Kidney (tissue), 14 donors: ENCODE results near the gene LATS2. TPM values are rescaled to one million over a fixed set of nuclear protein-coding genes. Genes with fewer than 3 reads are reported as not detected.
"Not testable (repeated sequence)": the region's sequence is repeated elsewhere in the genome, so short reads cannot be mapped to it uniquely, and the experiment has no call there.

Experiments
- DNase-seq, 5 donors: peaks; one replicate each; pipeline ENCODE4 v3.0.0-alpha.2; 2013 to 2020
- FAIRE-seq: peaks from 2 replicates; lab custom pipeline; 2012; peaks lifted over from hg19 to GRCh38; lab: Jason Lieb, UNC
- H3K27ac ChIP-seq, 2 donors: one replicate each; pipeline ENCODE4 v1.7.0; 2013; ENCODE audit warnings: low read depth in 2 of 2, low read length in 2 of 2, inconsistent platforms in 1 of 2
- H3K27me3 ChIP-seq: one replicate; pipeline ENCODE4 v1.7.1; 2013; ENCODE audit warnings: low read length, inconsistent platforms; ENCODE audit not compliant: control insufficient read depth, insufficient read depth
- H3K36me3 ChIP-seq, 3 donors: one replicate each; pipeline versions ENCODE4 v1.7.0 to v1.7.1; 2013; ENCODE audit warnings: low read length in 3 of 3, control low read depth in 1 of 3, inconsistent platforms in 1 of 3; ENCODE audit not compliant: insufficient read depth in 3 of 3, control insufficient read depth in 2 of 3
- H3K4me1 ChIP-seq, 3 donors: one replicate each; pipeline versions ENCODE4 v1.7.0 to v1.7.1; 2013; ENCODE audit warnings: low read length in 3 of 3, inconsistent platforms in 1 of 3, low read depth in 1 of 3; ENCODE audit not compliant: control insufficient read depth in 2 of 3, insufficient read depth in 2 of 3
- H3K4me3 ChIP-seq, 3 donors: one replicate each; pipeline versions ENCODE4 v1.7.0 to v1.8.1; 2013; ENCODE audit warnings: low read length in 3 of 3, control low read depth in 1 of 3, inconsistent platforms in 1 of 3
- H3K9ac ChIP-seq, 3 donors: one replicate each; pipeline versions ENCODE4 v1.7.0 to v1.7.1; 2013; ENCODE audit warnings: low read length in 3 of 3, control low read depth in 1 of 3, inconsistent platforms in 1 of 3
- H3K9me3 ChIP-seq, 3 donors: one replicate each; pipeline versions ENCODE4 v1.7.0 to v1.7.1; 2013; ENCODE audit warnings: low read length in 3 of 3, control low read depth in 1 of 3, inconsistent platforms in 1 of 3; ENCODE audit not compliant: control insufficient read depth in 2 of 3, insufficient read depth in 1 of 3
- CTCF ChIP-seq: IDR thresholded peaks from 3 replicates; pipeline ENCODE4 v1.5.1; 2012; ENCODE audit warnings: mild to moderate bottlenecking, moderate library complexity, borderline replicate concordance; ENCODE audit not compliant: insufficient read depth; ENCODE audit errors: extremely low read depth
- intact Hi-C: fragments of 100-400 bp; cut with DNase I; formaldehyde crosslinking; loops from one replicate; pipeline ENCODE4 v1.11.1; 2022
- polyA plus RNA-seq: library from polyadenylated mRNA; stranded (reverse); fragments of 350-450 nt; fragmentation: Illumina TruSeq; extraction: RNeasy Lipid Tissue Mini Kit (QIAGEN cat#74804); gene quantifications from one replicate; pipeline ENCODE4 v1.2.3, GENCODE V29; 2014; ENCODE audit warnings: low read depth, low replicate concordance; ENCODE audit not compliant: insufficient read depth
- total RNA-seq: library from RNA; stranded (reverse); fragmentation: NEBNext Ultra II Directional; extraction: Animal tissue kit (Norgen Biotek cat#: 25700); gene quantifications from one replicate; pipeline ENCODE4 v1.2.1, GENCODE V29; 2021
- donor health status: control.
- donor health status: control.
- donor health status: control.
- donor health status: control.
- donor health status: control.
- donor health status: DM: yes; HTN: yes; CAD: no.
- donor health status: Normal renal cell carcinoma (clear cell type).

Gene LATS2
- total and polyA plus RNA-seq, 2 donors from 2014 or later = 5.5 to 26.3 TPM

- FAIRE-seq (no peak), DNase-seq (no peak)
- no peaks in the 10 kb centered on the region for H3K9me3 ChIP-seq
- no peak overlapping the region for H3K9ac ChIP-seq
- H3K36me3 ChIP-seq = peaks cover 2 to 13% (median 8%) of the 10 kb centered on the region in 3 donors
- no peak for TF ChIP-seq CTCF
- no peaks in the 10 kb centered on the region for H3K27me3 ChIP-seq
- no peak overlapping the region for H3K4me3 ChIP-seq
- H3K27ac ChIP-seq = no peak overlapping the region
- intact Hi-C loops = no loop called here
- no peaks in the 10 kb centered on the region for H3K4me1 ChIP-seq
Observed at GRCh38 chr13:20969182-20969581, 92.2 kb downstream of the LATS2 start.

- Histone ChIP-seq H3K4me3 (no peak overlapping the region), H3K9me3 (no peaks in the 10 kb centered on the region), H3K4me1 (no peaks in the 10 kb centered on the region), H3K27ac (no peak overlapping the region), H3K9ac (no peak overlapping the region), H3K27me3 (no peaks in the 10 kb centered on the region), H3K36me3 (peaks cover 2 to 12% (median 4%) of the 10 kb centered on the region in 3 donors)
- no peak for TF ChIP-seq CTCF
- intact Hi-C loops = no loop called here
- DNase-seq = no peak
- no peak for FAIRE-seq
Observed at GRCh38 chr13:20968745-20969144, 92.6 kb downstream of the LATS2 start.

GRCh38 chr13:20967340-20967739, 94.0 kb downstream of the LATS2 start:
- Histone ChIP-seq H3K36me3 (no peaks in the 10 kb centered on the region), H3K9me3 (no peaks in the 10 kb centered on the region), H3K27me3 (no peaks in the 10 kb centered on the region), H3K4me1 (no peaks in the 10 kb centered on the region), H3K9ac (no peak overlapping the region), H3K4me3 (no peak overlapping the region), H3K27ac (no peak overlapping the region)
- DNase-seq = no peak
- no peak for TF ChIP-seq CTCF
- FAIRE-seq = no peak
- intact Hi-C loops = no loop called here

- Histone ChIP-seq H3K27me3 (no peaks in the 10 kb centered on the region), H3K9ac (no peak overlapping the region), H3K36me3 (no peaks in the 10 kb centered on the region), H3K9me3 (no peaks in the 10 kb centered on the region), H3K4me1 (no peaks in the 10 kb centered on the region), H3K4me3 (no peak overlapping the region), H3K27ac (no peak overlapping the region)
- TF ChIP-seq CTCF = no peak
- DNase-seq = no peak
- FAIRE-seq = no peak
- intact Hi-C loops = no loop called here
Observed at GRCh38 chr13:20964904-20965303, 96.5 kb downstream of the LATS2 start.

- H3K4me1 ChIP-seq, H3K27ac ChIP-seq, H3K9me3 ChIP-seq, H3K9ac ChIP-seq, intact Hi-C loops, DNase-seq, FAIRE-seq, H3K4me3 ChIP-seq, H3K36me3 ChIP-seq, H3K27me3 ChIP-seq: not testable (repeated sequence)
Observed at GRCh38 chr13:20961663-20962062, 99.7 kb downstream of the LATS2 start.
